SW 1271 (cell line): Measurements from ENCODE around the gene LRBA.
"Not testable (repeated sequence)": the region's sequence is repeated elsewhere in the genome, so short reads cannot be mapped to it uniquely, and the experiment has no call there.

Experiments used
- DNase-seq, 2 experiments: peaks; one replicate each; lab custom pipeline; 2025; lab: John Stamatoyannopoulos, UW

LRBA gene, protein sequence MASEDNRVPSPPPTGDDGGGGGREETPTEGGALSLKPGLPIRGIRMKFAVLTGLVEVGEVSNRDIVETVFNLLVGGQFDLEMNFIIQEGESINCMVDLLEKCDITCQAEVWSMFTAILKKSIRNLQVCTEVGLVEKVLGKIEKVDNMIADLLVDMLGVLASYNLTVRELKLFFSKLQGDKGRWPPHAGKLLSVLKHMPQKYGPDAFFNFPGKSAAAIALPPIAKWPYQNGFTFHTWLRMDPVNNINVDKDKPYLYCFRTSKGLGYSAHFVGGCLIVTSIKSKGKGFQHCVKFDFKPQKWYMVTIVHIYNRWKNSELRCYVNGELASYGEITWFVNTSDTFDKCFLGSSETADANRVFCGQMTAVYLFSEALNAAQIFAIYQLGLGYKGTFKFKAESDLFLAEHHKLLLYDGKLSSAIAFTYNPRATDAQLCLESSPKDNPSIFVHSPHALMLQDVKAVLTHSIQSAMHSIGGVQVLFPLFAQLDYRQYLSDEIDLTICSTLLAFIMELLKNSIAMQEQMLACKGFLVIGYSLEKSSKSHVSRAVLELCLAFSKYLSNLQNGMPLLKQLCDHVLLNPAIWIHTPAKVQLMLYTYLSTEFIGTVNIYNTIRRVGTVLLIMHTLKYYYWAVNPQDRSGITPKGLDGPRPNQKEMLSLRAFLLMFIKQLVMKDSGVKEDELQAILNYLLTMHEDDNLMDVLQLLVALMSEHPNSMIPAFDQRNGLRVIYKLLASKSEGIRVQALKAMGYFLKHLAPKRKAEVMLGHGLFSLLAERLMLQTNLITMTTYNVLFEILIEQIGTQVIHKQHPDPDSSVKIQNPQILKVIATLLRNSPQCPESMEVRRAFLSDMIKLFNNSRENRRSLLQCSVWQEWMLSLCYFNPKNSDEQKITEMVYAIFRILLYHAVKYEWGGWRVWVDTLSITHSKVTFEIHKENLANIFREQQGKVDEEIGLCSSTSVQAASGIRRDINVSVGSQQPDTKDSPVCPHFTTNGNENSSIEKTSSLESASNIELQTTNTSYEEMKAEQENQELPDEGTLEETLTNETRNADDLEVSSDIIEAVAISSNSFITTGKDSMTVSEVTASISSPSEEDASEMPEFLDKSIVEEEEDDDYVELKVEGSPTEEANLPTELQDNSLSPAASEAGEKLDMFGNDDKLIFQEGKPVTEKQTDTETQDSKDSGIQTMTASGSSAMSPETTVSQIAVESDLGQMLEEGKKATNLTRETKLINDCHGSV (N-terminal part only)

DNA sequence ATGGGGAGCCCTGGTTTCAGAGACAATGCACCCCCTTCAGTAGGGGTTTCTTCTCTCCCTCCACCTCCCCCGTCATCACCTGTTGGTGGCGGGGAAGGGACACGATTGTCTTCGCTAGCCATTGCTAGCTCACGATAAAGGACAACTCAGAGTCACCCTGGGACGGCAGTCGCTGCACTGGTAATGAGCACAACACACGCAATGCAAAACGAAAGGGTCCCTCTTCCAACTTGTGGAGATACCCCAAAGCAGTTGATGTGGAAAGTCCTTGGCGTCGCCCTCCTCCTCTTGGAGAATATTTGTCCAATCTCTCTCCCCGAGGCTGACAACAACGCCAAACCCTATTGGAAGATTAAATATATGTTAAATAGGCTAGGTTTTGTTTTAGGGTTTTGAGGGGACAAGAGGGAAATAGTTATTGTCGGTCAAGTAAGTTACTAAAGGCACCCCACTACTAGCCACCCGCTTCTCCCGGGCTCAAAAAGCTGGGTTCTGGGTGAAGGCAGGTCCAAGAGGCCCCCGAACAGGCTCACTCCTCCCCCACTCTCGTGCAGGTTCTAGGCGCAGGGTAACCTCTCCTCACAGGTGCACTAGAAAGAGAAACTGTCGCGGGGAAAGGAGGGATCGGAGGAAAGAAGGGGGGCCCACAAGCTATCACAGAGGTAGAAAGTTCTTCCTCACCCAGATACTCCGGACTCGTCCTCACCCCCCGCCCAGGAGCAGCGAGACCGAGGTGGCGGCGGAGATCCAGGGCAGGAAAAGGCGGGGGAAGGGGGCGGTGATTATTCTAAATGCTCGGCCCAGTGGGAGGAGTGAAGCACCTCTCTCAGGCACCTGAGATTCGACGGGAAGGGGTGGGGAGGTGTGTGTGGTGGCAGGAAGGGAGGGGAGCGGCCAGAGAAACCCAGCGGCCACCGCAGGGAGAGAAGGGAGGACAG is at the start of gene LRBA:
Gene LRBA, minus strand, starts transcription at position 764 of the 938 bp plus-strand sequence. Its CDS starts 642 bp downstream, at position 122.
- DNase-seq: peak; percentile 30 to 62

DNA sequence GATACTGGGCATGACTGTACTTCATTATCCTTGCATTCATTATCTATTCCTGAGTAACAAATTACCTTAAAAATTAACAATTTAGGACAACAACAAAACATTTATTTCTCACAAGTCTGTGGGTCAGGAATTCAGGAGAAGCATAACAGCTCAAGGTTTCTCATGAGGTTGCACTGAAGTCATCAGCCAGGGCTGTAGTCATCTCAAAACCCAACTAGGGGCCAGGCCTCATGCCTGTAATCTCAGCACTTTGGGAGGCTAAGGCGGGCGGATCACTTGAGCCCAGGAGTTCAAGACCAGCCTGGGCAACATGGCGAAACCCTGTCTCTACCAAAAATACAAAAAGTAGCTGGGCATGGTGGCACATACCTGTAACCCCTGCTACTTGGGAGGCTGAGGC is 48.1 kb upstream of the LRBA start:
- not testable (repeated sequence) for DNase-seq

- no peak for DNase-seq
Measured at GRCh38 chr4:151055539-151055938, 40.5 kb upstream of the LRBA start.

GRCh38 chr4:151052785-151053184 is 37.7 kb upstream of the LRBA start:
- no peak for DNase-seq

GRCh38 chr4:151049430-151049884 is 34.4 kb upstream of the LRBA start:
- no peak for DNase-seq

GRCh38 chr4:151048913-151049312 is 33.8 kb upstream of the LRBA start:
- DNase-seq: no peak

DNA sequence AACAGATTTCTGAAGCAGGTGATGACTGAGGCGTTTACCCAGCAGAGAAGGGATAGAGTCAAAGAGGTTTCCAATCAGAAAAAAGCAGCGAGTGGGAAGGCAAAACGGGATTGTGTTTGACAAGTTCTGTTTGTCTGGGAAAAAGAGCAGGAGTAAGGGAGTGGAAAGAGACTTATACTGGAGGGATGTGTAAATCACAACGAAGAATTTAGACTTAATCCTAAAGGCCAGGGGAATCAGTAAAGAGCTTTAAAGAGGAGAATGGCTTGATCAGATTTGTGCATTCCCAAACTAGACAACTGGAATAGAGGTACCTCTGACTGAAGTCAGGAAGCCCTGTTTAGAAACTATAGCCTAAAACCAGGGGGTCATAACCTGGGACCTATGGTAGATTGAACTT is 31.5 kb upstream of the LRBA start:
- DNase-seq: no peak

DNA sequence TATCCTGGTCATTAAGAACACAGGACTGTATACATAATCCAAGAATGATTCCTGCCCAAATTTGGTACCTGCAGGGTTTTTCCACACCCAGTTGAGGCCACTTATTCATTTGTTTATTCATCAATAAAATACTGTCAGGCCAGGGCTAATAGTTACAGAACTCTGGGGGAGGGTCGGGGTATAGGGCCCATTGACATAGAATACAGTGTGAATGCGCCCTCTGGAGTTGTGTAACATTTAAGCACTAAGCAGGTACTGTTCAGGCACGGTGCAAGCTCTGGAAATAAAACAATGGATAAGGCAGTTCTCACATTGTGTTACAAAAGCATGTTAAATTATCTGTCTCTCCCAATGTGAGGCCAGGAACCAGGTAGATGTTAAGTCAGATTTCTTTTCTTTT is 30.8 kb upstream of the LRBA start:
- no peak for DNase-seq

DNA sequence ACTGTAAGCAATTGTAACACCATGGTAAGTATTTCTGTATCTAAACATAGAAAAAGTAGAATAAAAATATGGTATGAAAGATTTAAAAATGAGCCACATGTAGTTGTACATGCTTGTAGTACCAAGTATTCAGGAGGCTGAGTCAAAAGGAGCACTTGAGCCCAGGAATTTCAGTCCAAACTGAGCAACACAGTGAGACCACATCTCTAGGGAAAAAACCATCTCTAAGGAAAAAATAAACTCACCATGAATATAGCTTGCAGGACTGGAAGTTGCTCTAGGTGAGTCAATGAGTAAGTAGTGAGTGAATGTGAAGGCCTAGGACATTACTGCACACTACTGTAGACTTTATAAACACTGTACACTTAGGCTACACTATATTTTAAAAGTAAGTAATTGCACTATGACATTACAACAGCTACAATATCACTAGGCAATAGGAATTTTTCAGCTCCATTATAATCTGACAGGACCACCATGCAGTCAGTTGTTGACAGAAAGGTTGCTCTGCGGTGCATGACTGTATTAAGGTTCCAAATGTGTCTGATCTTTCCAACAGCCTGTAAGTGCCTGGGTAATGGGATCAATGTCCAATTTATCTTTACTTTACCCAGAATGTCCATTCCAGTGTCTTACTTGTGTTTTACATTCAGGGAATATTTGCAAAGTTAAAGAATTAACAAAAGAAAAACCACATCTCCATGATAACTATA is 28.9 kb upstream of the LRBA start:
- no peak for DNase-seq

DNA sequence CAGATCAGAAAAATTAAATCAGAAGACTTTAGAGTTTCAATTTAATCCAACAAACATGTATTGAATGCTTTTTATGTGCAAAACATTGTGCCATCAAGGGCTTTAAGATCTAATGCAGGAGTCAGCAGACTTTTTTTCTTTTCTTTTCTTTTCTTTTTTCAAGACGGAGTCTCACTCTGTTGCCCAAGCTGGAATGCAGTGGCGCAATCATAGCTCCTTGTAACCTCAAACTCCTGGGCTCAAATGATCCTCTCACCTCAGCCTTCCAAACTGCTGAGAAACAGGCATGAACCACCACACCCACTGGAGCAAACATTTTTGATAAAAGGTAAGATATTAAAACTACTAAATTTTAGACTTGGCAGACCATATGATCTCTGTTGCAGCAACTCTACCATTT is 24.6 kb upstream of the LRBA start:
- DNase-seq: no peak

GRCh38 chr4:151038452-151039157 is 23.5 kb upstream of the LRBA start:
- DNase-seq: no peak

DNA sequence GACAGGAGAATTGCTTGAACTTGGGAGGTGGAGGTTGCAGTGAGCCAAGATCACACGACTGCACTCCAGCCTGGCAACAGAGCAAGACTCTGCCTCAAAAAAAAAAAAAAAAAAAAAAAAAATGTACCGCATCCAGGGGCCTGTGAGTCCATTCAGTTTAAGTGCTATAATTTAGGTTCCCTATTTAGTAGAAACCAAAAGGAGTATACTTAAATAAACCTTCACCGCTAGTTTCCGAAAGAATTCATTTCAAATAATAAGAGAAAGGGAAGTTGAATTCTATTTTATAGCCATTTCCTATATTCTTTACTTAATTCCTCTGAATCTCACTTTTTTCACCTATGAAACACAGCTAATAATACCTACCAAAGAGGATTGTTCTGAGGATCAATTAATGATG is 20.8 kb upstream of the LRBA start:
- no peak for DNase-seq

DNA sequence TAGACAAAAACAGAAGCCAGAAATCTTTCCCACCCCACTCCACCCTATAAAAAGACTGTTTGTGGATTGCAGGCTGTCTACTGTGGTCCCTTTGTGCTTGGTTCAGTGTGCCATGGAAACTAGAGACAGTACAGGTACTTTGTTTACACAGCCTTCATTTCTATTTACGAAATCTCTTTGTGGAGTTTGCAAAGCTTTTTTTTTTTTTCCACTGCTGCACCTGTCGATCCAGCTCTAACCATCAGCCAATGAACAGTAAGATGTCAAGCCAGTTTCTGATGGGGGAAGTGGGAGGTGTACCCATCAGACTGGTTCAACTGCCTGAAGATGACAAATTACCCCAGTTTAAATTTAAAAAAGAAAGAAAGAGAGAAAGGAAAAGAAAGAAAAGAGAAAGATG is 20.2 kb upstream of the LRBA start:
- DNase-seq: no peak

- DNase-seq: no peak
Measured at GRCh38 chr4:151034829-151035228, 19.7 kb upstream of the LRBA start.

GRCh38 chr4:151031831-151032605 is 16.9 kb upstream of the LRBA start:
- DNase-seq: peak; percentile 1 to 28

DNA sequence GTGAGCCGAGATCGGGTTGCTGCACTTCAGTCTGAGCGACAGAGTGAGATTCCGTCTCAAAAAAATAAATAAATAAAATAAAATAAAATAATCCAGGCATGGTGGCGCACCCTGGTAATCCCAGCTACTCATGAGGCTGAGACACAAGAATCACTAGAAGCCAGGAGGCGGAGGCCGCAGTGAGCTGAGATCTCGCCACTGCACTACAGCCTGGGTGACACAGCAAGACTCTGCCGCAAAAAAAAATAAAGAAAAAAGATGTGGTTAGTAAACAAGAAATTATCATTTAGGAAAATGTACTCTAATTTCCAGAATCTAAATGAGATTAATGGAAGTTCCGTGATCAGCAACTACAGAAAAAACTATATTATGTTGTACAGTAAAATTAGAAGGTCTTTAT is 14.5 kb upstream of the LRBA start:
- DNase-seq: no peak

DNA sequence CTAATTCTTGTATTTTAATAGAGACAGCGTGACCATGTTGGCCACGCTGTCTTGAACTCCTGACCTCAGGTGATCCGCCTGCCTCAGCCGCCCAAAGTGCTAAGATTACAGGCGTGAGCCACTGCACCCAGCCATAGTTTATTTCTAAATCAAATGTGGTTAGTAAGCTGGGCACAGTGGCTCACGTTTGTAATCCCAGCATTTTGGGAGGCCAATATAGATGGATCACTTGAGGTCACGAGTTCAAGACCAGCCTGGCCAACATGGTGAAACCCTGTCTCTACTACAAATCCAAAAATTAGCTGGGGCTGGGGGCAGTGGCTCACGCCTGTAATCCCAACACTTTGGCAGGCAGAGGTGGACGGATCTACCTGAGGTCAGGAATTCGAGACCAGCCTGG is 13.9 kb upstream of the LRBA start:
- DNase-seq: not testable (repeated sequence)

GRCh38 chr4:151025759-151026158 is 10.7 kb upstream of the LRBA start:
- no peak for DNase-seq

GRCh38 chr4:151022586-151022985 is 7.5 kb upstream of the LRBA start:
- no peak for DNase-seq
